IPS-NIHi7 (cell line): ENCODE results near the gene MAPRE3.

Experiments used
- DNase-seq: peaks from one replicate; pipeline ENCODE4 v3.0.0; 2012; ENCODE audit warnings: mixed read lengths; ENCODE audit errors: extremely low spot score

The MAPRE3 gene

DNA sequence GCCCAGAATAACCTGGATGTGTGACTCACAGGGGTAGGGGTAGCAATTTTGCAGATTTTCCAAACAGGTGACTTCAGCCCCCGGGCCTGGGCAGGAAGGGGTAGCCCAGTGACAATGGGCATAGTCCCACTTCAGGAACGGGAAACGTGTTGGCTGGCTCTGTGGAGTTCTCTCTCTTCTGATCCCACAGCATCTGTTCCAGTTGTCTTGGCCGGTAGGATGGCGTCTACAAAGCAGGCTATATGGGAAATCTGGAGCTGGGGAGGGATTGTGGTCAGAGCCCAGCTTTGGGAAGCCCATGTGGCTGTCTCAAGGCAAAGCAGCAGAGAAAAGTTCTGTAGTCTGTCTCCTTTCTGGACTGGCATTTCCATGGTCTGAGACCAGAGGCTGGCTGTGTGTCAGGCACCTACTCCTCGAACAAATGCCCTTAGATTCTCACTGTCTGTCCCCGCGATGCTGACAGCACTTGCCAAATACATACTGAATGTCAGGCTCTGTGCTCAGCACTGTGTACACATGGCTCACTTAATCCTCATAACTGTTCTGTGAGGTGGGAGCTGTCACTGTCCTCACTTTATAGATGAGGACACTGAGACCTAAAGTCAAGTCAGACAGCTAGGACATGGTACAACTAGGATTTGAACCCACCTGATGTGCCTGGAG lies 44.5 kb downstream of the MAPRE3 start:
- DNase-seq: no peak

DNA sequence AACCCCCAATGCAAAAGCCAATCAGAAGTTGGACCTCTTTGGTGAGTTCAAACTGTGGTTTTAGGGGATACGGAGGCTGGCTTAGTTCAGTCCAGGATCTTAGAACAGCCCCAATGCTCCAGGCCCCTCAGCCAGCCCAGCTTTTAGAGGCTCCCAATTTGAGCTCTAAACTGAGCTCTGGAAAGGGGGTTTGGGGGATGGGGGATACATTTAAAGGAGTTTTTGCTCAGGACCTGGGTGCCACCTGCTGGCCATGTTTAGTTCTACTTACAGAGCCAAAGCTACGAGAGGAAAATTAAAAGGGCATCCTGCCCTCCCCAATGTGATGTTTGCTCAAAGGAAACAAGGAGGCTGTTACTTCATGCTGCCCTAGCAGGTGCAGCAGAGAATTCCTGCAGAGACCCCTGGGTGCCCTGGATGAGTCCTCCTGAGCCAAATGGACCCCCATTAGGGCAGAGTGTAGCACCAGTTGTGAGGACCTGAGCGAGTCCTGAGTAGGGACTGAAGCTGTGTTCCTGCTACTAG lies 46.4 kb downstream of the MAPRE3 start:
- DNase-seq: peak; percentile 84

DNA sequence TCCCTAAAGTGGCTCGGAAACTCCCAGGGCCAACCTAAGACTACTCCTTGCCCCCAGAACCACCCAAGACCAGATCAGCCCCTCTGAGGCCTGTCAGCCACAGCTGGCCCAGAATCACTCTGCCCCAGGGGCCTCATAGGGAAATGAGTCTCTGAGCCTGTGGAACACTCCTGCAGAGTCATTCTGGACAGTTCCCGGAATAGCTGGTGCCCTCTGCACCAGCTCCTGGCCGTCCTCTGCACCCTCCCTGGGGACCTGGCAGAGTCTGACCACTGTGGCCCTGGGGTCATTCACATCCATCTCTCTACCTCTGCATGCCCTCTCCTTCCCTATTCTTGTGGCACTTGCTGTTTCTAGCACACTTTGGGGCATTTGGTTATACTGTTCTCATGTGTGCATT lies 47.7 kb downstream of the MAPRE3 start:
- no peak for DNase-seq

DNA sequence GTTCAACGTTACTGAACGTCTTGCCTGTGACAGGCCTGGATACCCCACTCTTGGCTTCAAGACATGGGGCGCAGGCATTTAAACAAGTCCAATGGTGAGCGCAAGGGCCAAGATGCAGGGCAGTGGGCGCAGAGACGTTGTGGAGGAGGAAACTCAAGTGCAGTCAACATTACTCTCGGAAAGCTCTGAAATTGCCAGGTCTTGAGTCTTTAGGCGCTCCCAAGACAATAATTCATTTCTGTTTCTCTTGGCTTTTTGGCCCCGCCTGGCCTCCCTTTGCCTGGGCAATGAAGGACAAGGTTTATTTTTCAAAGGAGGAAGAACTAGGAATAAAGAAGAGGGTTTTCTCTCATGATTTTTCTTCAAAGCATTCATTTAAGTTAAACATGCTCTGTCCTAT lies 49.0 kb downstream of the MAPRE3 start:
- DNase-seq: no peak

DNA sequence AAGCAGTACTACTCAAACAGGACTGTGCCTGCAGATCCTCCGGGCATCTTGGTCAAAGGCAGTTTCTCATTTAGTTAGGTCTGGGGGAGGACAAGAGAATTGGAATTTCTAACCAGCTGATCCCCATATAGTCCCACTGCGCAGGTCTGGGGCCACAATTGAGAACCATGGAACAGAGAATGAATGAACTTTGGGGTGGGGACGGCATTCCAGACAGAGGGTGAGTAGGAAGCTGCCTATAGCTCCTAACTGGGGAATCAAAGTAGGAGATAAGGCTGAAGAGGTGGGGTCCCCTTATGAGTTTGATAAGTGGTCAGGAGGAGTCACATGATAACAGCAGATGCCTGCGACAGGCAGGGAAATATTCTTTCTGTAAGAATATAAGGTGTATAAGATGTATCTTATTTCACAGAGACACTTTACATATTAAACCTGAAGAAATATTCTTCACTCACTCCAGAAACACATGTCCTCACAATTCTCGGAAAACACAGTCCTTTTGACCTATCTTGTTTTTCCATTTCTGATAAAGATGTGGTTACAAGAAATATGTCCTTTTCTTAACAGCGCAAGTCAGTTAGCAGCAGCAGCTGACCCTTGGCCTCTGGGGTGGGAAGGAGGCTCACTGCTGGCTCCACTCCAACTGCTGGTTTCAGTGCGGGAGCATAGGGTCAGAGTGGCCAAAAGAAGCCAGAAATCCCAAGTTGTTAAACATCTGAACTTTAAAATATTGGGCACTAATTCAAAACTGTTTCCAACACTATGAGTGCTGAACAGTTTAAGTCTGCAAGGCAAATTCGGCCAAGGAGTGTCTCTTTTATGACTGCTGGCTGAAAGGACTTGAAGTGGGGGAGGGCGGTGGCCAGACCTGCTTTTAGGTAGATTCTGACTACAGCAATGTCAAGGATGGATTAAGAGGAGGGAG lies 49.8 kb downstream of the MAPRE3 start:
- DNase-seq: no peak

DNA sequence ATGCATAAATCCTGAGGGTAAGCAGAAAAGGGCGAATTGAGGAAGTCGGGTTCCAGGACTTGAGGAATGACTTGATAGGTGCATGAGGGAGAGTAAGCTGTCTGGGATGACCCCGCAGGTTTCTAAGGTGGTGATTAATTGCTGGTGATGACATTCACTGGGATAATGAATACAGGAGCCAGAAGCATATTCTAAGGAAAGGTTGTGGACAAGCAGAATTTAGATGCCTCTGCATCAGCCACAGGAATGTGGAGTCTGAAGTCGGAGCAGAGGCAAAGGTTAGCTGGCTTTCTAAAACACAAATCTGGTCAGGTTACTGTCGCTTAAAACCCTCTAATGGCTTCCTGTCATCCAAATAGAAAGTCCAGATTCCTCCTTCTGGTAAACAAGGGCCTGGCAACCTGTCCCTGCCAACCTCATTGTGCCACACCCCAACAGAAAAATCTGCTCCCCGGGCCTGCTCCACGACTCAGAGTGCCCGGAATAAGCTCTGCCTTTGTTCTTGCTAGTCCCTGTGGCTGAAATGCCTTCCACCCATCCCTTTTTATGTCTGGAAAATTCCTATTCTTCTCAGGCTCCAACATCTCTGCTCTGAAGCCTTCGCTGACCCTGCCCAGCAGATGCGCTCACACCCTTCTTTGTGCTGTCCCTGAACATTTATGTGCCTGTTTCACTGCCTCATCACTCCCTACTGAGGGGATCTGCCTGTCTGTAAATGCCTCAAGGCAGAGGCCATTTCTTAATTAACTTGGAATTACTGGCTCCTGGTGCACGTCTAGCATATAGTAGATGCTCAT lies 51.0 kb downstream of the MAPRE3 start:
- no peak for DNase-seq

DNA sequence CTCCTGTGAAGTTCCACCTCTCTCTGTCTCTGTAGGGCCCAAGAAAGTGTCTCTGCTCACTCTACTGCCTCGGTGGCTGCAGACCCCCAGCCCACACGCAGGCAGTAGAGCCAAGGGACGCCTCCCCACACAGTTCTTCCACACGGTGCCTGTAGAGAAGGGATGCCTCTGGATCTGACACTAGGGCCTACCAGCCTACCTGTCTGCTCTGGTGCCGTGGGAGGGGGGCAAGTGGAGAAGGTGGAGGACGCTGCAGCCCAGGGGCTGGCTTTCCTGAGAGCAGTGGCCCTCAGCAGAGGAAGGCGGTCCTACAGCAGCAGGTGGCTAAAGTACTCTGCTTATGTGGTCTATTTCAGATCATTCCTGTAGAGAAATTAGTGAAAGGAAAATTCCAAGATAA lies 53.3 kb downstream of the MAPRE3 start:
- no peak for DNase-seq

DNA sequence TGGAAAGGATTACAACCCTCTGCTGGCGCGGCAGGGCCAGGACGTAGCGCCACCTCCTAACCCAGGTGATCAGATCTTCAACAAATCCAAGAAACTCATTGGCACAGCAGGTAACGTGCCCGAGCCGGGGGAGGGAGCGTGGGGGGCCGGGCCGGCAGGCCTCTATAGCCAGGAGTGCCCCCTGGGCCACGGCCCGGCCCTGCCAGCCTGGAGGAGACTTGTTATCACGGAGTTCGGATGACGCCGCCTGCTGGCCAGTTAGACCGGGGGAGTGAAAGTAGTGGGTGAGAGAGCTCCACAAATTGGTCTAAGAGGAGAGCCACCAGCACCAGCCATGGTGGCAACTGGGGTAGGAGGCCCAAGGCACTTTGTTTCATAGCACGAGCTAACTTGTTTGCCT lies 53.8 kb downstream of the MAPRE3 start:
- peak; percentile 87 for DNase-seq

DNA sequence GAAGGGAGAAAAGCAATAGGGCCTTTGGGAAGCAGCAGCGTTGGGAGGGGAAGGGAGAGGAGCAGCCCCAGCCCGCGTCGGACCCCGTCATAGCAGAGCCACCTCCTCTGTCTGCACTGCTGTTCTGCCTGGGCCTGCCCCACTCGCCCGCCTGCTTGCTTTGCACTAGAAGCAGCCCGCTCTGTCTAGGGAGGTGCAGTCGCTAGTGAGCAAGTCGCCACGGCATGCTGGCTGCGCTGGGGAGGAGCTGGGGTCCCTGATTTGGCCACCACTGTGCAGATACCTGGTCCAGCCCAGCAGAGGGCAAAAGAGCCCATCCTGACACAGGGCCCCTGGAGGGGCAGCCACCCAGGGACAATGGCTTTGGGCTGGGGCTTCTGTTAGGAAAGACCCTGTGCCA lies 54.4 kb downstream of the MAPRE3 start:
- DNase-seq: peak; percentile 56

DNA sequence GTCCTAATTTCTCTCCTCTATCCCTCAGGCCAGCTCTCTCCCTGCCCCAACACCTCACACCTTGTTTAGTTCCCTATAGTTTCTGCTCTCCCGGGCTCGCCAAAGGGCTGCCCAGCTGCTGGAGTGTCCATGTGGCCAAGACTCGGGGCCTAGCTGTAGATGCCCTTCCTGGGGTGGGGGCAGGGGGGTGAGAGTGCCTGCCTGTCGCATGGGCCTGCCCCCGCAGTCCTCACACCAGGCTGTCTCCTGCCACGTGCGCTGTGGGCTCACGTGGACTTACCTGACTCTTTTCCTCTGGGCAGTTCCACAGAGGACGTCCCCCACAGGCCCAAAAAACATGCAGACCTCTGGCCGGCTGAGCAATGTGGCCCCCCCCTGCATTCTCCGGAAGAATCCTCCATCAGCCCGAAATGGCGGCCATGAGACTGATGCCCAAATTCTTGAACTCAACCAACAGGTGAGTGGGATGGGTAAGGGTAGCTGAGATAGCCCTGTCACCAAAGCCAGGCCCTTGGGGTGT lies 54.9 kb downstream of the MAPRE3 start:
- DNase-seq: no peak

DNA sequence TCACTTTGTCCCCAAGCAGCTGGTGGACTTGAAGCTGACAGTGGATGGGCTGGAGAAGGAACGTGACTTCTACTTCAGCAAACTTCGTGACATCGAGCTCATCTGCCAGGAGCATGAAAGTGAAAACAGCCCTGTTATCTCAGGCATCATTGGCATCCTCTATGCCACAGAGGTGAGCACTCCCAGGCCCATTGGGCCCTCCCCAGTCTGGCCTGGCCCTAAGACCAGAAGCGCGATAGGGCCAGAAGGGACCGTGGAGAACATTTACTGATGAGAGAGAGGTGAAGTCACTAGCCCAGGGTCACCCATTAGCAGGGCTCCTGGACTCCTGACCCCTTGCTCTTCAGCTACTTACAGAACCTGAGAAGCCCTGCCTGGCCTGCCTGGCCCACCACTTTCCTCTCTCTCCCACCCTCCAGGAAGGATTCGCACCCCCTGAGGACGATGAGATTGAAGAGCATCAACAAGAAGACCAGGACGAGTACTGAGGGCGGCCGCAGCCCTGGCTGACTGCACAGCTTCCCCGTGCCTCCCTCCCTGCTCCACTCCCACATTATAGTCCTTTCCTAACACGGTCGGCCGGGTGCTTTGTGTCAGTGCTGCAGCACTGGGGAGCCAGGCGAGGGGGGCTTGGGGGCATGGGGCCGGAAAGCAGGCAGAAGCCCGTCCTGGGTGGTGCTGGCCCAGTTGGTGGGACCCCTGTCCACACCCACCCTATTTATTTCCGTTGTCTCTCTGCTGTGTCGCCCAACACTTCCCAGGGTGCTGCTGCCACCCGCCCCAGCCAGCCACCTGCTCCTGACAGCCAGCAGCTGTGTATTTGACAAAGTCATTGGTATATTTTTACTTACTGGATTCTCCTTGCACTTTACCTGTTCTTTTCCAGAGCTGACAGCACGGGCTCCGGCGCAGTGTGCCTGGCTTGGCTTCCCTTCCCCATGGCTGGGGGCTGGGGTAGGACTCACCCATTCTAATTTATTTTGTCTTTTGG lies 55.7 kb downstream of the MAPRE3 start:
- no peak for DNase-seq

DNA sequence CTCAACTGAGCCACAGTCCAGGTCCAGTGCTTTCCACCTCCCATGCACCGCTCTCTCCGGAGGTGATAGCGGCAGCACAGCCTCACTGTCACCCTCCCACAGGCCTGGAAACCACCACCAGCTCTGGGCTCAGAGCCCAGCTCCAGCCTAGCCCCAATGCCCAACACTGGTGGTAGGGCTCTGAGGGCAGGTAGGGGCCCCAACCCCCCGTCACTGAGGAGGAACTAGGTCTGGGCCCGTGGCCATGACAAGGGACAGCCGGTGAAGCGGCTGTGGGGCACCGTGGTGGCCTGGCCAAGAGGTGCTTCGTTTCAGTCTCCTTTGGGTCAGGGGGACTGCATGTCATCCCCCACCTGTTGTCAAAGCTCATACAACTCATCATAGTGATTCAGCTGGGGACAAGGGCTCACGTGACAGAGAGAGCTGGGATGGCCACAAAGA lies 56.8 kb downstream of the MAPRE3 start:
- DNase-seq: no peak

DNA sequence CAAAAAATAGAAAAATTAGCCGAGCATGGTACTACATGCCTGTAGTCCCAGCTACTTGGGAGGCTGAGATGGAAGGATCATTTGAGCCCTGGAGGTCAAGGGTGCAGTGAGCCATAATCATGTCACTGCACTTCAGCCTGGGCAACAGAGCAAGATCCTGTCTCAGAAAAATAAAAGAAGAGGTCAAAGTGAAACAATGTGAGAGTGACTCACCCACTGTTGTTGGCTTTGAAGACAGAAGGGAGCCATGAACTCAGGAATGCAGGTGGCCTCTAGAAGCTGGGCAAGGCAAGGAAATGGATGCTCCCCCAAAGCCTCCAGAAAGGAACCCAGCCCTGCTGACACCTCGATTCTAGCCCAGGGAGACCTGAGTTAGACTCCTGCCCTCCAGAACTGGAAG lies 58.6 kb downstream of the MAPRE3 start:
- no peak for DNase-seq

DNA sequence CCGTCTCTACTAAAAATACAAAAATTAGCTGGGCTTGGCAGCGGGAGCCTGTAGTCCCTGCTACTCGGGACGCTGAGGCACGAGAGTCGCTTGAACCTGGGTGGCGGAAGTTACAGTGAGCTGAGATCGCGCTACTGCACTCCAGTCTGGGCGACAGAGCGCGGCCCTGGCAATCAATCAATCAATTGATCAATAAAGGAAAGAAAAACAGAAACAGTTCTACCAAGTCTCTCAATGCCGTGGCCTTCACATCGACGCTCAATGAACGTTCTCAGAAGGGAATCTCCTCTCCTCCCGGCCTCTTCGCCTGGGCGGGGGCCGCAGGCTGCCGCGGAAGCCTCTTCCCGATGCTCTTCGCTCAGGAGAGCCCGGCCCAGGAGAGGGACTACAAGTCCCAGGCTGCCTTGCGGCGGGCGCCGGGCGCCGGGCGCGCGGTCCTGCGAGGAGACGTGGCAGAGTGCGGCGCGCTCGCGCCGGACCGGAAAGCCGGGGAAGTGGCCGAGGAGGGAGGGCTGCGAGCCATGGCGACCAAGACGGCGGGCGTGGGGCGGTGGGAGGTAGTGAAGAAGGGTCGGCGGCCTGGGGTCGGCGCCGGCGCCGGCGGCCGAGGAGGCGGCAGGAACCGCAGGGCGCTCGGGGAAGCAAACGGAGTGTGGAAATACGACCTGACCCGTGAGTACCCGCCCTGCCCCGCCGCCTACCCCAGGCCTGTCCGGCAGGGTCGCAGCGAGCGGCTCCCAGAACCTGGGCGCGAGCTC lies 62.2 kb downstream of the MAPRE3 start, which contains the start of gene TMEM214:
TMEM214 (plus strand) TSS at position 471 of the 758 bp plus-strand sequence; CDS start at position 522, 51 bp downstream.
- peak; percentile 94 for DNase-seq

DNA sequence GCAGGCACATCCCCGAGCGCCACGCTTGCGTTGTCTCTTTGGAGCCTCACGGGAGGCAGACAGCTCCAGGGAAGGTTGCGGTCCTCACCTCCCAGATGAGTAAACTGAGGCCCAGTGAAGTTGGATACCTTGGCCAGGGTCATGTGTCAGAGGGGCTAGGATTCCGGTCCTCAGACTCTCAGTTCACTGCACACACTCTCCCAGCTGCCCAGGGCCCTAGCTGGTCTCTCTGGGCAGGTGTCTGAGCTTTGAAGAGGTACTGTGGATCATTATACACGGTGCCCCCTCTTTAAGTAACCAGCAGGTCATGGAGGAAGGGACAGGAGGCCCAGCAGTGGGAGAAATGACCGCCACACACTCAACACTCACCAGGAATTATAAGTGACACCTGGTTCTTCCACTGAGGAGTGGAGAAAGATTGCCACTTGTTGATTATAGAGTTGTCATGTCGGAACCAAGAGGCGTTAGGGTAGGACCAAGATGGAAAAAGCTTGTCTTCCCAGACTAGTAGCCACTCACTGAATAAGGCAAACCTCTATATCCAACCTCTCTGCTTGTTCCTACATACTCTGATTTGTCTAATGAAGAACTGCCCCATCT lies 62.9 kb downstream of the MAPRE3 start:
- DNase-seq: no peak

DNA sequence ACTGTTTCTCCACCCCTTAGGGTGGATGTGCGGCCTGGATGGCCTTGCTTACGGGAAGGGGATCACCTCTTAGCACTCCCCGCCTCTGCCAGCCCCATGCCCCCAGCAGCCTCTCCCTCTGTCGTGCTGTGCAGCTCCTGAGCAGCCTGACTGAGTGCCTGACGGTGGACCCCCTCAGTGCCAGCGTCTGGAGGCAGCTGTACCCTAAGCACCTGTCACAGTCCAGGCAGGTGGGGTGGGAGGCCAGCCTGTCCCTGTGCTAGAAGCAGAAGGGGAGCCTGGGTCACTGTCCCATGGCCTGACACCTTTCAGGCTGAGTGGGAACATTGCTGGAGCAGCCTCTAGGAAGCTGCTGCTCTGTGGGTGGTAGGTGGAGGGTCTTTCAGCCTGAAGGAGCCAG lies 67.6 kb downstream of the MAPRE3 start:
- DNase-seq: no peak

DNA sequence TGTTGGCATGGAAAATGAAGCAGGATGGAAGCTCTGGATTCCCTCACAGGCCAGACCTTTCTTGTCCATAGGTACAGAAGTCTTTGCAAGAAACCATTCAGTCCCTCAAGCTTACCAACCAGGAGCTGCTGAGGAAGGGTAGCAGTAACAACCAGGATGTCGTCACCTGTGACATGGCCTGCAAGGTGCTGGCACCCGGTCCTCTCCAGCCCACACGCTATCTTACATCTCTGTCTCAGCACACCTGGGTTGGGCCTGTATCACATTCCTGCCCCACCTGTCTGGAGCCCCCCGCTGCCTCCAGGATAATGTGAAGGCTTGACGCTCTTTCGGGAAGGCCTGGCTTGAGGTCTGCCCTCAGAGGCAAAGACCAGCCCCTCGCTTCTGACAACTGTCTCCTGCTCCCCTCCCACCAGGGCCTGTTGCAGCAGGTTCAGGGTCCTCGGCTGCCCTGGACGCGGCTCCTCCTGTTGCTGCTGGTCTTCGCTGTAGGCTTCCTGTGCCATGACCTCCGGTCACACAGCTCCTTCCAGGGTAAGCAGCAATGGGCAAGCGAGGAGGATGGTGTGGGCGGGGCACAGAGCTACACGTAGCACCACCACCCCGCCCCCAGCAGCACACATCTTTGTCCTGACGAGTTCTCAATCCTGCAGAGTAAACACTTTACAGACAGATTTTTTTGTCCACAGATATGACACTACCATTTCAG lies 68.3 kb downstream of the MAPRE3 start:
- DNase-seq: no peak

DNA sequence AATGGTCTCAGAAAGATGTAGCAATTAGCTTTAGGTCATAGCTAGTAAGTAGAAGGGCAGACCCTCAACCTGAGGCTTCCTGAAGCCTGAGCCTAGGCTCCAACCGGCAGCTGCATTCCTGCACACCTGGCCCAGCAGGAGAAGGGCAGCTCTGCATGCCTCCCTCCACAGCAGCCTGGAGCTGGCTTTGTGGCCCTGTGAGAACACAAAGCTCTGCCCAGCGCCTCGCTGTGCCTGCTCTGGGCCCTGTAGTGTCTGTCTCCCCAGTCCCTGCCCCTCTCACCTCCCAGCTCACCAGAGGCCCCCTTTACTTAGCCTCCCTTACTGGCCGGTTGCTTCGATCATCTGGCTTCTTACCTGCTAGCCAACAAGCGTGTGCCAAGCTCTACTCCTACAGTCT lies 69.0 kb downstream of the MAPRE3 start:
- no peak for DNase-seq

DNA sequence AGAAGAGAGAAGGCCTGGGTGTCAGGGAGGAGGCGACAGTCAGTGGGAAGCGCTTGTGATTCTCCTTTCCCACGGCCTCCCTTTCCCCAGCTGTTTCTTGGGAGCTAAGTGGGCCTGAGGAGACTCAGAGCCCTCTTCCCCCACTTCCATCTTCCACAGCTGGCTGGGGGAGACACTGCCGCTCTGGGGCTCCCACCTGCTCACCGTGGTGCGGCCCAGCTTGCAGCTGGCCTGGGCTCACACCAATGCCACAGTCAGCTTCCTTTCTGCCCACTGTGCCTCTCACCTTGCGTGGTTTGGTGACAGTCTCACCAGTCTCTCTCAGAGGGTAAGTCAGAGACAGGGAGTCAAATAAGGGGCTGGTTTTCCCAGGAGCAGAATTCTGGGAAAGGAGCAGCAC lies 69.4 kb downstream of the MAPRE3 start:
- DNase-seq: no peak
